Measurements from ENCODE around the gene GPR132.
"Not testable (repeated sequence)": the region's sequence is repeated elsewhere in the genome, so short reads cannot be mapped to it uniquely, and the experiment has no call there.

The GPR132 gene

DNA sequence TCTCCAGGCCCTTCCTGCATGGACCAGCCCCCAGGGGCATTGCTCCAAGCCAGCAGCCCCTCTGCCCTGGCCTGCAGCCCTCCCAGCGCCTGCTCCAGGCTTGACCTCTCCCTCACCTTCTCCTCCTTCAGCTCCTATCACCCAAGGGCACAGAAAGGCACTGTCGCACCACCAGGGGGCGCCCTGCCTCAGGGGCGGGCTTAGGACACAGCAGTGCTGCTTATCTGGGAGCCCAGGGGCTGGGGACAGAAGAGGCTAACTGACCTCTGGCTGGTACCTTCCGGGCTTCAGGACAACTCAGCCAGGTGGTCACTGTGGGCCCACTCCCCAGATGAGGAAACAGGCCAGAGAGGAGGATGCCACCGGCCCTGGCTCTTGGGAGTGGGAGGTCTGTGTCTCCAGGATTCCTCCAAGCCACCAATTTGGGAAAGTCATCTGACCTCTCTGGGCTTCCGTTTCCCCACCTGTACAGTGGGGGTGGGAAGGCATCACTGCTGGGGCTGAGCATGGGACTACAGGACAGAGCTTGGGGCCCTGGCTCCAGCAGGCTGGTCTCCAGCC is 25.3 kb upstream of the GPR132 start:
- DNase-seq, result peak; percentile 83

DNA sequence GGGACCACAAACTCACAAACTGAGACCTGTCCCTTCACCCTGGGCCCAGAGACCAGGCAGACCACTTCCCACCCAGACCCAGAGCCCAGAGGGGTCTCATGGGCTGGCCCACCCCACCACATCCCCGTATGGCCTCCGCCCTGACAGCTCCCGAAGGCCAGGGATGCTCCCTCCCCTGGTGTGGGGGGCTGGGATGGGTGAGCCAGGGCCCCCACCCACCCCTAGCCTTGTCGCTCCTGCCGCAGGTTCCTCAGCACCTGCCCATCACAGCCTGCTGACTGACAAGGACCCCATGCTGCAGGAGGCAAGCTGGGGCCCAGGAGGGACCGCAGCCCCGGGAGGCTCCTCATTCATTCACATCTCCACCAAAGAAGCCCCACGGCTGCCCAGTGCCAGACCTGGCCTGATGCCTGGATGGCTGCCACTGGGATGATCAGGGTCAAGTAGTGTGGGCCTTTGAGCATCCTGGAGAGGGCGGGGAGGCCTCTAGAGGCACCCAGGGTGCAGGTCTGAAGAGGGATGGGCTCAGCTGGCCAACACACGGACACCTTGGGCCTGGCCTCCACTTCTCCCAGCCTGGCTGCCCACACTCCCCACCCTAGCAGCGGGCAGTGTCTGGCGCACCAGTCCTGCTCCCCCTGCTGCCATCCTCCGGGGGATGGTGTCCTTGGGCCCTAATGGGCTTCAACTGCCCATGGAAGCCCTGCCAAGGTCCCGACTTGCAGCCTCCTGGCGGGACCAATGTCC is 24.7 kb upstream of the GPR132 start:
- DNase-seq, result no peak

- DNase-seq, result no peak
Observed at GRCh38 chr14:105088812-105089745, 23.8 kb upstream of the GPR132 start.

GRCh38 chr14:105087963-105088811 is 23.0 kb upstream of the GPR132 start:
- no peak for DNase-seq

DNA sequence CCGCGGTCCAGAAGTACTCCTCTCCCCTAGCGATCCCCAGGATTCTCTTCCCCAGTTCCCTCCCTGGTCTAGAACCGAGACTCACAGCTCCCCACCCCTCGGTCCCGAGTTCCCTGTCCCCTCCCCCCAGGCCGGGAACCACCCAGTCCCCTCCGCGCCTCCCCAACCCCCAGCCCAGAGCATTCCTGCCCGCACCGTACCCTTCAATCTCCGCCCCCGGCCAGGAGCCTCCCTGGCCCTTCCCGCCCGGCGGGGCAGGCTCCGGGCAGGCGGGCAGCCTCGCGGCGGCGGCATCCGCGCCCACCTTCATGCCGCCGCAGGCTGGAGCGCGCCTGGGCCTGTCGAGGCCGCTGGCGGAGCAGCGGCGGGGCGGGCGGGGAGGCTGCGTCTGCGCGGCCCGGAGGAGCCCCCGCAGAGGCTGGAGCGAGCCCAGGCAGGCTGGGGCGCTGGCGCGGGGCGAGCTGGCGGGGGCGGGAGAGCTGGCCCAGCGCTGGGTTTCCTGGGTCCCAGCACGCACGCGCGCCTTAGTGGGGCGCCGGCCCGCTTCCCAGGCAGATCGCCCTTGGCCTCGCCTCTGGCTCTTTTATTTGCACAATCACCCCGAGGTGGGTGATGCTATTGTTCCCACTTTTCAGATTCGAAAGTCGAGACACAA is 22.2 kb upstream of the GPR132 start:
- DNase-seq, result no peak

DNA sequence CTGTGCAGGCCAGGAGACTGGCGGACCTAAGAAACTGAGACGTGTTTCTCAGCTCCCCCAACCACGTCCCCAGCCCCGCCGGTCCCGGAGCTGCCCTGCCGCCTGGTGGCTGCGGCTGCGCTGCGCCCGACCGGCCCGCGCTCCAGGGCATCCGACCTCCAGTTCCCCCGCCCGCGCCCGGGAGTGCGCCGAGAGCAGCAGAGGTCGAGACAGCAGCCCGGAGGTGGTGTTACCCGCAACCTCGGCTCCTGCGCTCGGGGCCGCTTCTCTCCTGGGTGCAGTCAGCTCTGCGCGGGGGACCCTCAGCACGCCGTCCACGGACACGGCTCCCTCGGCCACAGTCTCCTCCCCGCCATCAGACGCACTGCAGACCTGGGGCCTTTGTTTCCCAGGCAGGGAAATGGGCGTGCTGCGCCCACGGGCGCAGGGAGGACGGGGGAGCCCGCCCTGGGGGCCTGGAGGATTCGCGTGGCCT is 21.6 kb upstream of the GPR132 start:
- peak; percentile 71 to 72 for DNase-seq

DNA sequence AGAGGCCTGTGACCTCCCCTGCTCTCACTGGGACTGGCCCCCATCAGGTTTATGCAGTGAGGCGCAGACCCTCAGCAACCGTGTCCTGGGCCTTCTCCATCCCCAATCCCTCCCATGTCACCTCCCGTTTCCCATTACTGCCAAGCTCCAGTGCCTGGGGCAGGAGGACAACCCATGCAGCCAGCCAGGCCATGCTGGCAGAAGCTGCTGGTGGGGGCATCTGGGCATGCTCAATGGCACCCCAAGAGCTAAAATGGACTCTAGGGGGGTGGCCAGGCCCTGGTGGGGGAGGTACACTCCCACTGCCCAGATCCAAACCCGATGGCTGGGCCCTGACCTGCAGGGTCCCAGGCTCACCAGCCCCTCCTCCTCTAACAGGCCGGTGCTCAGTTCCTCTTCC is 20.5 kb upstream of the GPR132 start:
- DNase-seq, result no peak

DNA sequence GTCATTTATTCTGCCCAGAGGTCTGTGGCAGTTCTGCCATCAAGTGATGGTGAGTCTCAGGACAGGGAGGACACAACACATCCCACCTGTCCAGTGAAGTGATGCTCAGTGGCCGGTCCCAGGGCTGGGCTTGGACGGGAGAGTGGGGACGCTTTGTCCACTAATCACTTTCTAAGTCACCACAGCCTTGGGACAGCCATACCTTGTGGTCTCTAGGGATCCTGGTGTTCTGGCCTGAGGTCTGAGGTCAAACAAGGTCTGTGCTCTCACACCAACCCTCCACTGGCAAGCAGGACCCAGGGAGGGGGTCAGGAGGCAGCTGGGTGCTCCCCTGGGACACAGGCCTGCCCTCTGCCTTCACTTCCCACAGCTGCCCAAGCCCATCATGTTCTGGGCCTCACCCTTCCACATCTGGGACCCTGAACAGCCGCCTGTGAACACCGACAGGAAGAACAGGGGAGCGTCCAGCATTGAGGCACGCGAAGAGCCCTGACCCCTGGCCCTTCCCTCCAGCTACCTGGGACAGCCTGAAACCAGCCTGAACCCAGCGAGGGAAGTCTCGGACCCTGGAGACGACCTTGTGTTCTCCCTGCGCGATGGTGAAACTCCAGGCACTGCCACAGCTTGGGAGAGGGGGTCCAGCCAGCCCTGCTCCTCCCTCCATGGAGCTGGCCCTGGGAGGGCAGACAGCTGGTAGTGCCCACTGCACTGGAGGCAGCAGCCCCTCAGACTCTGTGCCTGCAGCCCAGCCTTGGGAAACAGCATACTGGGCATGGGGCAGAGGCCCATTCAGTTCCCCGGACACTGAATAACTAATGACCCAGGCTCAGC is 19.7 kb upstream of the GPR132 start:
- no peak for DNase-seq

GRCh38 chr14:105083926-105084685 is 18.9 kb upstream of the GPR132 start:
- no peak for DNase-seq

DNA sequence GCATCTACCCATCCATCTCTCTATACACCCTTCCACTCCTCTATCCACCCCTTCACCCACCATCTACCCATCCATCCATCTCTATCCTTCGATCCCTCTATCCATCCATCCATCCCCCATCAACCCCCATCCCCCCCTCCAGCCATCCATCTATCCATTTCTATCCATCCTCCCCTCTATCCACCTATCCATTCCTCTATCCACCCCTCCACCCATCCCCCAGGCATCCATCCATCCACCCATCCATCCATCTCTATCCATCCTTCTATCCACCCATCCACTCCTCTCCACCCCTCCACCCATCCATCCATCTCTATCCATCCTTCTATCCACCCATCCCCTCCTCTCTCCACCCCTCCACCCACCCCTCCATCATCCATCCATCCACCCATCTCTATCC is 17.5 kb upstream of the GPR132 start:
- no peak for DNase-seq

- DNase-seq, result not testable (repeated sequence)
Observed at GRCh38 chr14:105081473-105081872, 16.2 kb upstream of the GPR132 start.

GRCh38 chr14:105080161-105080560 is 14.9 kb upstream of the GPR132 start:
- no peak for DNase-seq

DNA sequence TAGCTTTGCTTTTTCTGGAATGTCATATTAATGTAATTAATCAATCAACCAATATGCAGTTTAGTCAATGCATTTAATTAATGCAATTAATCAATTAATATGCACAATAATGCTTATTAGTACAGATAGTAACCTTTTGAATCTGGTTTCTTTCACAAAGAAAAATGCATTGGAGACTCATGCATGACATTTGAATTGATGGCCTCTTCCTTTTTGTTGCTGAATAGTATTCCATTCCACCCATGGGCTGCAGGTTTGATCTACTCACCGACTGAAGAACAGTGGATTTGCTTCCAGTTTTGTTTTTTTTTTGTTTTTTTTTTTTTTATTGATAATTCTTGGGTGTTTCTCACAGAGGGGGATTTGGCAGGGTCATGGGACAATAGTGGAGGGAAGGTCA is 13.1 kb upstream of the GPR132 start:
- no peak for DNase-seq

GRCh38 chr14:105077649-105077995 is 12.4 kb upstream of the GPR132 start:
- no peak for DNase-seq

DNA sequence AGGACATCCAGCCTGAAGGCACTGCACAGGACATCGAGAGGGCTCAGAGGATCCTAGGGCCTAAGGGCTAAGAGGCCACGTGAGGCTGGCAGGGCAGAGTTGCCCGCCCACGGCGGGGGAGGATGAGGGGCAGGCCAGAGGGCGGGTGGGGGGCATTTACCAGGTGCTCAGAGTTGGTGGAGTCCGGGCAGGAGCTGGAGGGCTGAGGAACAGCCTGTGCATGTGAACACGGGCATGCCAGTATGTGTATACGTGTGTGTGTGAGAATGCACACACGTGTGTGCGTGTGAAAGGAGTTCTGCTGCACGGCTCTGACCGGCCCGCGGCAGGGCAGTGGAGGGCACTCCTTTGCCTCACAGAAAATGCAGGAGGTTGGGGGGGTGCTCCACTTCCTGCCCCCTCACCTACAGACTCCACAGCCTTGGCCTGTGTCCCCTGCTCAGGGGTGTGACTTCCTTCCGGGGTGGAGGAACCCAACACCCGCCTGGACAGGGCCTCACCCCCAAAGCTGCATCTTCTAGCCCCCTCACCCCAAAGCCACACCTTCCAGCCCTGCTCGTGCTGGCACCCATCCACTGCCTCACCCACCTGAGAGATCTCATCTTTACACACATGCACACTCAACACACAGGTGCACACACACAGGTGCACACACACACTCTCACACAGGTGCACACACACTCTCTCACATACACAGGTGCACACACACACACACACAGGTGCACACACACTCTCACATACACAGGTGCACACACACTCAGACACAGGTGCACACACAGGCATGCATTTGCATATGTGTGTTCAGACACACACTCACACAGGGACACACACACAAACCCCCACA is 11.8 kb upstream of the GPR132 start:
- DNase-seq, result no peak

DNA sequence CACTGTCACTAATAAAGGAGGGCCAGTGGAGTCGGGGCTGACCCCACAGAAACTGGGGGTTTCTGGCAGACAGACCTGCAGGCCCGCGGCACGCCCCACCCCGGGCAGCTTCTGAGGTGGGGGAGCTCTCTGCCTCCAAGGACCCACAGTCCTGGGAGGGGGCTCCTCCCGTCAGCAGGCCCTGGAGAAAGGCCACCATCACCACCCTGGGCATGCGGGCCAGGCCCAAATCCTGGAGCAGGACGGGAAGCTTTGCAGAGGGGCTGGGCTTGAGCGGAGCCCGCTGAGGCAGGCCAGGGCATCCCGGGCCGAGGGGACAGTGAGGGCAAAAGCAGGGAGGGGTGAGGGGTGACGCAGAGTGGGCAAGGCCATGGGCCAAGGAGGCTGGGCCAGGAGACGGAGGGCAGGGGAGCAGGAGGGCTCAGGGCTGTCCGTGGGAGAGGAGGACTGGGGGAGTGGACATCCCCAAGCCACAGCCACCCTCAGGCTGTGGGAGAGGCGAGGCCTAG is 11.1 kb upstream of the GPR132 start:
- no peak for DNase-seq

GRCh38 chr14:105075379-105076295 is 10.4 kb upstream of the GPR132 start:
- peak; percentile 52 to 57 for DNase-seq

GRCh38 chr14:105074601-105075053 is 9.4 kb upstream of the GPR132 start:
- no peak for DNase-seq
